SK-N-SH treated with all-trans-retinoic acid at 6 μM for 48 hours (cell line): ENCODE results near the gene OR2T11.
"Not testable (repeated sequence)": the region's sequence is repeated elsewhere in the genome, so short reads cannot be mapped to it uniquely, and the experiment has no call there.

Experiments used
- ATAC-seq: fragments of 200-7000 bp; cut with Tn5 transposase; 3 replicates; pipeline ENCODE4 v1.9.1; 2020; ENCODE audit warnings: mild to moderate bottlenecking, moderate library complexity
- PPARA ChIP-seq: fragments of 250-450 bp; sonication (Bioruptor Pico); IDR thresholded peaks from 2 replicates; pipeline ENCODE4 v1.5.0; 2020; ENCODE audit warnings: mild to moderate bottlenecking, borderline replicate concordance

The OR2T11 gene

GRCh38 chr1:248576260-248576980 lies 58.5 kb downstream of the OR2T11 start (continued):
- no peak for TF ChIP-seq PPARA (CRISPR knock-in tag)

DNA sequence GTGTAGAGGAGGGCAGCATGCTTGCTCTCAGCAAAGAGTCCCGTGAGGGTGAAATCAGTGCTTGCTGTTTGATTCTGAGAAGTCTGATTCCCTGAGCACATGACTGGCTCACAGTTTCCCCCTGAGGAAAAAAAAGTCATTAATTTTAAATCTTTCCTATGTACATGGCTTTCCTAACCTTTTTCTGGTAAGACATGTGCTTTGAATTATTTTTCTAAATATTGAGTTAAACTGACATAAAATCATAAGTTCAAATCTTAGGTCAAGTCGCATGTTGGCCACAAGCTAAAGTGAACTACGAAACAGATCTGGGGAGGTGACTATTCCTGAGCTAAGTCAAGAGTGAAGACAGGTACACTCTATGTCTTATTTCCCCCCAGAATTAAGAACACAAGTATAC lies 60.2 kb downstream of the OR2T11 start, which contains the start of gene OR2T34:
OR2T34 (minus strand) TSS at position 101 of the 400 bp plus-strand sequence; CDS start at position 101, 0 bp downstream.
- not testable (repeated sequence) for ATAC-seq

DNA sequence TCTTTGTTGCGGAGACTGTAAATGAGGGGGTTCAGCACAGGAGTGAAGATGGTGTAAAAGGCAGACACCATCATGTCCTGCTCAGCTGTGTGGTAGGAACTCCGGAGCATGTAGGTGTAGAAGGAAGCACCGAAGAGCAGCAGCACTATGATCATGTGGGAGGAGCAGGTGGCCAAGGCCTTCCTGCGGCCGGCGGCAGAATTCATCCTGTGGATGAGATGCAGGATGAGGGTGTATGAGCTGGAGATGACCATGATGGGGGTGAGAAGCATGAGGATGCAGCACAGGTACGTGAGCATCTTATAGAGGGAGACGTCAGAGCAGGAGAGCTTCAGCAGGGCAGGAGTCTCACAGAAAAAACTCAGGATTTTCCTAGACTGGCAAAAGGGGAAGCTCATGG lies 61.0 kb downstream of the OR2T11 start:
- not testable (repeated sequence) for ATAC-seq
